ENCODE data around the gene EDIL3.

The EDIL3 gene

DNA sequence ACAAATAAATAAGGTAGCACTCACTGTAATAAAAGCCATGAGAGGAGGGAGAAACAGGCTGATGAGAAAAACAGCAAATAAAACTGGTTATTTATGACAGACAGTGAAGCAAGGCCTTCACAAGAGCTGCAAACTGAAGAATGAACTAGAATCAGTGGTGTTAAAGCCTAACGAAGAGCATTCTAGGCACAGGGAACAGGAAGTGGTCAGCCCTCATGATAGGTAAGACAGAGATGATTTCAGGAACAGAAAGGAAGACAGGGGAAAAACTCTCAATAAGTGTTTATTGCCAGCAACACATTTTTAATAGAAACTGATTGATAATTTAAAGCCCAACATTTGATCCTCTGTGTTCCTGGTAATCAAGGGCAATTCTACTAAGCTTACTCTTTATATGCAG is 124.5 kb downstream of the EDIL3 start:
- DNase-seq (ENCODE audit: low read depth), result no peak
- H3K4me3 ChIP-seq (ENCODE audit: low read length), result no peak overlapping the region
- TF ChIP-seq, protein P1, sequence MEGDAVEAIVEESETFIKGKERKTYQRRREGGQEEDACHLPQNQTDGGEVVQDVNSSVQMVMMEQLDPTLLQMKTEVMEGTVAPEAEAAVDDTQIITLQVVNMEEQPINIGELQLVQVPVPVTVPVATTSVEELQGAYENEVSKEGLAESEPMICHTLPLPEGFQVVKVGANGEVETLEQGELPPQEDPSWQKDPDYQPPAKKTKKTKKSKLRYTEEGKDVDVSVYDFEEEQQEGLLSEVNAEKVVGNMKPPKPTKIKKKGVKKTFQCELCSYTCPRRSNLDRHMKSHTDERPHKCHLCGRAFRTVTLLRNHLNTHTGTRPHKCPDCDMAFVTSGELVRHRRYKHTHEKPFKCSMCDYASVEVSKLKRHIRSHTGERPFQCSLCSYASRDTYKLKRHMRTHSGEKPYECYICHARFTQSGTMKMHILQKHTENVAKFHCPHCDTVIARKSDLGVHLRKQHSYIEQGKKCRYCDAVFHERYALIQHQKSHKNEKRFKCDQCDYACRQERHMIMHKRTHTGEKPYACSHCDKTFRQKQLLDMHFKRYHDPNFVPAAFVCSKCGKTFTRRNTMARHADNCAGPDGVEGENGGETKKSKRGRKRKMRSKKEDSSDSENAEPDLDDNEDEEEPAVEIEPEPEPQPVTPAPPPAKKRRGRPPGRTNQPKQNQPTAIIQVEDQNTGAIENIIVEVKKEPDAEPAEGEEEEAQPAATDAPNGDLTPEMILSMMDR (IDR thresholded peaks at IDR 0.05; ENCODE audit: insufficient read depth, low read depth, low read length, missing control alignments), result no peak

DNA sequence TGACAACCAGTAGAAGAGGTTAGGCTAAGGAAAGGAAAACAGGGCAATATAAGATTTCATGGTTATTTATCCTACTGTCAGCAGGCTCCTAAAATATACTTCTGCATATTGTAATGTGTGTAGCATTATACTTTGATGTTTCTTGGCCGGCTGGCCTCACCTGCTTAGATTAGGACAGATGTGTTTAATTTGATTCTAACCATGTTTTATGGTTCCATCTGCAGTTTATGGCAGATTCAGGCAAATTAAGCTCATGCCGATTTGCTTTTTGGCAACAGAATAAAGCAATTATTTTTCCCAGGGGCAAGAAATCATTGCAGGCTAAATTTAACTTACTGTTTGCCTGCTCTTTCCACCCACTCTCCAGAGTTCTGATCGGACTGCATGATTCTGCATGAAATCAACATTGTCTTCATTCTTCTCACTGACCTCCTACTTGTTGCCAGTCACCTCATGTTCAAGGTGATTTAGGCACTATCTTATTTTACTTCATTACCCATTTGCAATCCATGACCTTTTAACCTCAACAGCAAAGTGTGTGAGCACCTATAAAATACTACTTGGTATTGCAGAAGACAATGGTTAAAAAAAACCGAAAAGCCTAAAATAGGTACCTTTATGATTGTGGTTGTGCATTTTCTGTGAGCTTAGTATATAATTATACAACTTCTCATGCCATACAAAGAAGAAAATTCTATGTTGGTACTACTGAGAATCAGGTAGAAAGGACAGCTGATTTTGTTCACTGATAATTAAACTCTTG is 125.2 kb downstream of the EDIL3 start:
- DNase-seq (ENCODE audit: low read depth), result no peak
- TF ChIP-seq, protein P1 (IDR thresholded peaks at IDR 0.05; ENCODE audit: insufficient read depth, low read depth, low read length, missing control alignments), result no peak
- H3K4me3 ChIP-seq (ENCODE audit: low read length), result no peak overlapping the region

DNA sequence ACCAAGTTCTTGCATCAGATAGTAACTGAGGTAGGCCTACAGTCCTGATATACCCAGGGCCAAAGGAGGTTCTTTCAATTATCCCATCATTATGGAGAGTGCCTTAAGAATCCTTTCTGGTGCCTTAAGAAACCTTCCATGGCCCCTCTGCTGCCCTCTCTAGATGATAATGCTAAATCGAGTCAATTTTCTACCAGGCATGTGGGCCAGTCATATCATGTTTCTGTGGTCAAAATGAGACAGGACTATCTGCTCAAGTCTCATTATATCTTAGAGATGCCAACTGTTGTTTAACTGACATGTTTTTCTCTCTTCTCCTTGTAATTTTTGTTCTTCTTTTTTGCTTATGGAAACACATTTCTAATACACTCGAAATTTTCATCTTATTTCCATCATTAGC is 127.6 kb downstream of the EDIL3 start:
- TF ChIP-seq, protein P1 (IDR thresholded peaks at IDR 0.05; ENCODE audit: insufficient read depth, low read depth, low read length, missing control alignments), result no peak

DNA sequence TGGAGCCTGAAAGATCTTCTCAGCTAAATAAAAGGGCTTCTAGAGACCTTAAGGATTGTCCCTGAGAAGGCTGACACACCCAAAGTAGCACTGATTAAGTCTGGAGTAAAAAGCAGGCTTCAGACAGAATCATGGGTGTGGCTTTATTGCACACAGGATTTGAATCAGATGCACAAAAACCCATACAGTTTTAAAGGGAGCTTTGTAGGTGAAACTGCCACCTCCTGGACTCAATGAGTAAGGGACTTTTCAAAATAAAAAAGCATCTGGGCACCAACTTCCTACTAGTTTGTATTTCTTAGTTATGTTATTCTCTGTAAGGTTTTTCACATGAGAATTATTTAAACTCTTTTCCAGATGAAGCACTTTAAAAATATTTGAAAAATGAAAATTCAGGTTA is 129.4 kb downstream of the EDIL3 start:
- TF ChIP-seq, protein P1 (IDR thresholded peaks at IDR 0.05; ENCODE audit: insufficient read depth, low read depth, low read length, missing control alignments), result peak; percentile 63
- DNase-seq (ENCODE audit: low read depth), result peak; percentile 62
- no peak overlapping the region for H3K4me3 ChIP-seq (ENCODE audit: low read length)

More for the DNA sequence above, 127.6 kb downstream of the EDIL3 start:
- no peak overlapping the region for H3K4me3 ChIP-seq (ENCODE audit: low read length)
- no peak for DNase-seq (ENCODE audit: low read depth)

DNA sequence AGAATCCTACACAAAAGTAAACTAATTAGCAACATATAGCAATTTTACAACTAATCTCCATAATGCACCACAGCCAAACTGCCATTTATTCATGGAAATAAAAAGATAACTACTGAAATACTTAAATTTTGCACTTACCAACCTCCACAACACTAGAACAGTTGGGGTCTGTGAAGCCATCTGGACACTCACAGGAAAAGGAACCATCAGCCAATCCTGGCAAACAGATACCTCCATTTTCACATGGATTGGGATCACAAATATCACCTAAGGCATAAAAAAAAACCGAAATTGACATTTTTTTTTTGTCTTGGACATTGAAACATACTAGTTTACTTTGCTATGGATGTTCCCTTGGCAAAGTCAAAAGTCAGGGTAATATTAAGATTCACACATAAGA is 130.7 kb downstream of the EDIL3 start:
- H3K4me3 ChIP-seq (ENCODE audit: low read length), result no peak overlapping the region
- DNase-seq (ENCODE audit: low read depth), result no peak
- TF ChIP-seq, protein P1 (IDR thresholded peaks at IDR 0.05; ENCODE audit: insufficient read depth, low read depth, low read length, missing control alignments), result no peak

DNA sequence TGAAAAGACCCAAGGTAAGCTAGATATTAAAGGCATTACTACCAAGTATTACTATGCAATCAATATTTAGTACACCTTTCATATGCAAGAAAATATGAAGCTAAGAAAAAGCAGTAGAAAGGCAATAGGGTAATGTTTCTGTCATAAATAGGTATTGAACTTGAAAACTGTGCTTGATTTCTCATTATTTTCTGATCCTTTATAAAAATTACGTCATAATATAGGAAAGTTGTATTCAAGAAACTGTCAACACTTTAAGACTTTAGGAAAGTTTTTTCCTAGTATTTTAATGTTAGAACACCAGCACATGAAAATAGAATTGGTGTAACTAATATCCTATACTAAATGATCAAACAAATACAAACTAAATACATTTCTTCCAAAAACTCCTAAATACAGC is 133.2 kb downstream of the EDIL3 start:
- no peak overlapping the region for H3K4me3 ChIP-seq (ENCODE audit: low read length)
- no peak for DNase-seq (ENCODE audit: low read depth)
- TF ChIP-seq, protein P1 (IDR thresholded peaks at IDR 0.05; ENCODE audit: insufficient read depth, low read depth, low read length, missing control alignments), result no peak
